Chondrocyte (in vitro differentiated cells): ENCODE data around the gene GABRB3. TPM values are rescaled to one million over a fixed set of nuclear protein-coding genes. Genes with fewer than 3 reads are reported as not detected.

Experiments used
- DNase-seq: peaks from one replicate; pipeline ENCODE4 v3.0.0; 2021; ENCODE audit warnings: mixed read lengths, low spot score
- H3K27ac Mint-ChIP-seq: one replicate; pipeline ENCODE4 v1.8.0; 2021; ENCODE audit warnings: mild to moderate bottlenecking, moderate library complexity, mixed read lengths; ENCODE audit not compliant: unreplicated experiment
- H3K27me3 Mint-ChIP-seq: 2 replicates; pipeline ENCODE4 v1.8.0; 2021; ENCODE audit warnings: low read depth, mixed read lengths
- H3K36me3 Mint-ChIP-seq: 2 replicates; pipeline ENCODE4 v1.8.0; 2021; ENCODE audit warnings: low read depth, mixed read lengths
- H3K4me1 Mint-ChIP-seq: 2 replicates; pipeline ENCODE4 v1.8.0; 2021; ENCODE audit warnings: low read depth, mild to moderate bottlenecking, mixed read lengths
- H3K4me3 Mint-ChIP-seq: one replicate; pipeline ENCODE4 v1.8.0; 2021; ENCODE audit warnings: mild to moderate bottlenecking, moderate library complexity, mixed read lengths; ENCODE audit not compliant: unreplicated experiment
- H3K9me3 Mint-ChIP-seq: 2 replicates; pipeline ENCODE4 v1.8.0; 2021; ENCODE audit warnings: low read depth, mixed read lengths
- total RNA-seq: library from RNA; stranded (reverse); gene quantifications from 3 replicates; pipeline ENCODE4 v1.2.1, GENCODE V29; 2021
- TF ChIP-seq, protein P1 (sequence below): fragments of 200-600 bp; sonication (generic); IDR thresholded peaks from 2 replicates; pipeline ENCODE4 v1.5.0; 2021; ENCODE audit warnings: antibody characterized with exemption, mild to moderate bottlenecking, moderate library complexity

The GABRB3 gene
- total RNA-seq, 1 donor from 2014 or later: 1.6 TPM

DNA sequence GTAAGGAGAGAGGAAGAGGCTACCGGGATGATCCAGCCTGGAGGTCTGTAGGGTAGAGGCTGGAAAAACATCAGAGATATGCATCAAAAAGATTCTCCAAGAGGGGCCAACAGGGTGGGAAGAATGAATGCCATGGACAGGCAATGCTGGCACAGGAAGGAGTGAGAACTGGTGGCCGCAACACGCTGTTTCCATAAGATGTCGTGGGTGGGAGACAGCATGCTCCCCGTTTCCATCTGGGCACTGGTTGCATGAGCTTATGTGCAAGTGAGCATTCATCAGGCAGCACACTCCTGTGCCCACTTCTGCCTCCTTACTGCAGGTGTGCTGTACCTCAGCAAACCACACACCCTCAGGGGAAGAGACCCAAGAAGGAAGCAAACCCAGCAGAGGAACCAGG, 59.4 kb downstream of the GABRB3 start:
- TF ChIP-seq, protein P1, sequence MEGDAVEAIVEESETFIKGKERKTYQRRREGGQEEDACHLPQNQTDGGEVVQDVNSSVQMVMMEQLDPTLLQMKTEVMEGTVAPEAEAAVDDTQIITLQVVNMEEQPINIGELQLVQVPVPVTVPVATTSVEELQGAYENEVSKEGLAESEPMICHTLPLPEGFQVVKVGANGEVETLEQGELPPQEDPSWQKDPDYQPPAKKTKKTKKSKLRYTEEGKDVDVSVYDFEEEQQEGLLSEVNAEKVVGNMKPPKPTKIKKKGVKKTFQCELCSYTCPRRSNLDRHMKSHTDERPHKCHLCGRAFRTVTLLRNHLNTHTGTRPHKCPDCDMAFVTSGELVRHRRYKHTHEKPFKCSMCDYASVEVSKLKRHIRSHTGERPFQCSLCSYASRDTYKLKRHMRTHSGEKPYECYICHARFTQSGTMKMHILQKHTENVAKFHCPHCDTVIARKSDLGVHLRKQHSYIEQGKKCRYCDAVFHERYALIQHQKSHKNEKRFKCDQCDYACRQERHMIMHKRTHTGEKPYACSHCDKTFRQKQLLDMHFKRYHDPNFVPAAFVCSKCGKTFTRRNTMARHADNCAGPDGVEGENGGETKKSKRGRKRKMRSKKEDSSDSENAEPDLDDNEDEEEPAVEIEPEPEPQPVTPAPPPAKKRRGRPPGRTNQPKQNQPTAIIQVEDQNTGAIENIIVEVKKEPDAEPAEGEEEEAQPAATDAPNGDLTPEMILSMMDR: no peak
- Mint-ChIP-seq H3K9me3 (peaks cover 35% of the 10 kb centered on the region), H3K27ac (no peak overlapping the region), H3K4me1 (no peaks in the 10 kb centered on the region), H3K36me3 (no peaks in the 10 kb centered on the region), H3K27me3 (no peaks in the 10 kb centered on the region), H3K4me3 (no peak overlapping the region)
- DNase-seq: no peak

- no peak overlapping the region for H3K27ac Mint-ChIP-seq
- H3K9me3 Mint-ChIP-seq: peaks cover 29% of the 10 kb centered on the region
- no peaks in the 10 kb centered on the region for H3K4me1 Mint-ChIP-seq
- TF ChIP-seq, protein P1: no peak
- H3K36me3 Mint-ChIP-seq: no peaks in the 10 kb centered on the region
- no peaks in the 10 kb centered on the region for H3K27me3 Mint-ChIP-seq
- no peak overlapping the region for H3K4me3 Mint-ChIP-seq
- no peak for DNase-seq
Observed at GRCh38 chr15:26712335-26712734, 60.5 kb downstream of the GABRB3 start.

- Mint-ChIP-seq H3K9me3 (peaks cover 23% of the 10 kb centered on the region), H3K27me3 (no peaks in the 10 kb centered on the region), H3K36me3 (no peaks in the 10 kb centered on the region), H3K4me1 (no peaks in the 10 kb centered on the region), H3K27ac (no peak overlapping the region), H3K4me3 (no peak overlapping the region)
- TF ChIP-seq, protein P1: no peak
- DNase-seq: no peak
Observed at GRCh38 chr15:26711445-26711844, 61.4 kb downstream of the GABRB3 start.

DNA sequence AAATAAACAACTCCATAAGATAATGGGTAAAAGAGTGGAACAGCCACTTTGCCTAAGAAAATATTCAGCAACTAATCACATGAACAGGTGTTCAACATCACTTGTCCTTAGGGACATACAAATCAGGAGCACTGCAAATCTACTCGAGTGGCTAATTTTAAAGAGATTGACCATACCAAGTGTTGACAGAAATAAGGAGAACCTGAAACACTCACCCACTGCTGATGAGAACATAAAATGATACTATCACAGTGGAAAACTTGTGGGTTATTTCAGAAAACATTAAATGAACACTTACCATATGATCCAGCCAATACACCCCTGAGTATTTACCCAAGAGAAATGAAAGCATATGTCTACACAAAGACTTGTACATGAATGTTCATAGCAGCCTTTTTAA, 70.5 kb downstream of the GABRB3 start:
- Mint-ChIP-seq H3K4me1 (no peaks in the 10 kb centered on the region), H3K27ac (no peak overlapping the region), H3K4me3 (no peak overlapping the region), H3K9me3 (peaks cover 10% of the 10 kb centered on the region), H3K36me3 (no peaks in the 10 kb centered on the region), H3K27me3 (peaks cover 2% of the 10 kb centered on the region)
- TF ChIP-seq, protein P1: no peak
- DNase-seq: no peak

- Mint-ChIP-seq H3K27ac (no peak overlapping the region), H3K36me3 (no peaks in the 10 kb centered on the region), H3K4me3 (no peak overlapping the region), H3K4me1 (no peaks in the 10 kb centered on the region), H3K27me3 (peaks cover 2% of the 10 kb centered on the region), H3K9me3 (peaks cover 23% of the 10 kb centered on the region)
- TF ChIP-seq, protein P1: no peak
- no peak for DNase-seq
Observed at GRCh38 chr15:26698555-26698954, 74.3 kb downstream of the GABRB3 start.
